NT2/D1 (cell line): ENCODE data around the gene GPRC6A.
"Not testable (repeated sequence)": the region's sequence is repeated elsewhere in the genome, so short reads cannot be mapped to it uniquely, and the experiment has no call there.

ENCODE experiments used
- DNase-seq: peaks from one replicate; pipeline ENCODE4 v3.0.0-alpha.2; 2011; ENCODE audit warnings: low read depth, low spot score
- H3K27me3 ChIP-seq: 2 replicates; pipeline ENCODE4 v1.6.0; 2011; ENCODE audit warnings: mild to moderate bottlenecking; ENCODE audit not compliant: insufficient read length, insufficient read depth
- H3K36me3 ChIP-seq: 2 replicates; pipeline ENCODE4 v1.6.1; 2011; ENCODE audit warnings: mild to moderate bottlenecking, low read length, mixed read lengths; ENCODE audit not compliant: insufficient read depth, insufficient read length
- H3K4me1 ChIP-seq: 2 replicates; pipeline ENCODE4 v1.5.1; 2011; ENCODE audit not compliant: insufficient read depth, insufficient read length
- H3K4me3 ChIP-seq: 2 replicates; pipeline ENCODE4 v1.5.1; 2011; ENCODE audit warnings: low read depth; ENCODE audit not compliant: insufficient read length
- H3K9ac ChIP-seq: 2 replicates; pipeline ENCODE4 v1.6.0; 2011; ENCODE audit warnings: low read depth; ENCODE audit not compliant: insufficient read length
- H3K9me3 ChIP-seq: 2 replicates; pipeline ENCODE4 v1.5.1; 2011; ENCODE audit warnings: mild to moderate bottlenecking, low read length; ENCODE audit not compliant: insufficient read depth
- SUZ12 ChIP-seq: IDR thresholded peaks from 2 replicates; pipeline ENCODE4 v1.6.1; 2011; ENCODE audit not compliant: insufficient read length, insufficient read depth; ENCODE audit errors: extremely low read depth
- YY1 ChIP-seq: IDR thresholded peaks from 2 replicates; pipeline ENCODE4 v1.6.1; 2011; ENCODE audit not compliant: insufficient read length, insufficient read depth
- ZNF274 ChIP-seq: IDR thresholded peaks from 2 replicates; pipeline ENCODE4 v1.6.1; 2011; ENCODE audit warnings: mild to moderate bottlenecking, low read depth, low read length

The GPRC6A gene

DNA sequence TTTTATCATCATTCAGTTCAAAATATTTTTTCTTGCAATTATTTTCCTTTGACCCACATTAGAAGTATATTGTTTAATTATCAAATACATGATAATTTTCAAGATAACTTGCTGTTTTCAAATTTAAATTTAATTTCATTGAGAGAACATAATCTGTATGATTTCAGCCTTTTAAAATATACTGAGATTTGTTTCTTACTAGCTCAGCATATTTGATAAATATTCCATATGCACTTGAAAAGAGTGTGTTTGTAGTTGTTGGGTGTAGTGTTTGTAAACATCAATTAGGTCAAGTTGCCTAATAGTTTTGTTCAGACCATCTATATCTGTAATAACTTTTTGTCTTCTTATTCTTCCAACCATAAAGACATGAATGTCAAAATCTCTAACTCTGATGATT is 29.2 kb upstream of the GPRC6A start:
- H3K27me3 ChIP-seq: no peaks in the 10 kb centered on the region
- no peaks in the 10 kb centered on the region for H3K4me1 ChIP-seq
- TF ChIP-seq ZNF274 (no peak), SUZ12 (no peak), YY1 (no peak)
- DNase-seq: no peak
- no peak overlapping the region for H3K9ac ChIP-seq
- H3K4me3 ChIP-seq: no peak overlapping the region
- H3K9me3 ChIP-seq: peaks cover 20% of the 10 kb centered on the region
- no peaks in the 10 kb centered on the region for H3K36me3 ChIP-seq

DNA sequence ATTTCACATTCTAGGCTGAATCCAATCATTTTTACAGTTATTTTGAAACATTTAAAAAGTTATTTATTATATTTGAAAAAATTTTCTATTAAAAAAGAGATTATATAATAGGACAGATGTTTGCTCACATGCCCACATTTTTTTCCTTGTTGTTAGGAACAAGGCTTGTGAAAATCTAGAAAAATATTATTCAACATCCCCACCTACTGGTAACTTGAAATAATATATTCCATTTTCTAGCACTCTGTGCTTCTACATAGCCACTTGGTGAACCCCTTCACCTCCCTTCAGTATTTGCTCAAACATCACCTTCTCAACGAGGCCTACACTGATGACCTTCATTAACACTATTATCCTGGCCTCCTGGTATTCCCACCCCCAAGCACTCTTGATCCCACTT is 18.3 kb upstream of the GPRC6A start:
- no peak overlapping the region for H3K4me3 ChIP-seq
- no peak overlapping the region for H3K9ac ChIP-seq
- H3K27me3 ChIP-seq: no peaks in the 10 kb centered on the region
- DNase-seq: no peak
- no peaks in the 10 kb centered on the region for H3K9me3 ChIP-seq
- H3K4me1 ChIP-seq: no peaks in the 10 kb centered on the region
- TF ChIP-seq ZNF274 (no peak), SUZ12 (no peak), YY1 (no peak)
- H3K36me3 ChIP-seq: no peaks in the 10 kb centered on the region

DNA sequence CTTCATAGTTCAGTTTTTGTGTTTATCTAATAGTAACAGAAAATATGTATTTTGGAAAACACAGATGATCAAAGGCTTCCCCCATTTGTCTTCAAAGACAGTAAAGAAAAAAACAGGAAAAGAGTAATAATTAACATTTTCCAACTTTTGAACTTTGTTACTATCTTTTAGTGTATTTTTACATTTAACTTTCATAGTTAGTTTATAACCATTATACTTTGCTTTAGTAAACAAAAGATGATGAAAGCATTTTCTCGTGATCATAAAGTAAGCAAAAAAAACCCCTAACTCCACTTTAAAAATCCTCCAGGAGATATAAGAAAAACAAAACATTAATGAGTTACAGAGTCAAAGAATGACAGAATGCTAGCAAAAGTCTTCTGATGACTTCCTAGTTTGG is 13.6 kb upstream of the GPRC6A start:
- Histone ChIP-seq H3K27me3 (no peaks in the 10 kb centered on the region), H3K4me3 (no peak overlapping the region), H3K9ac (no peak overlapping the region), H3K36me3 (no peaks in the 10 kb centered on the region), H3K9me3 (no peaks in the 10 kb centered on the region), H3K4me1 (no peaks in the 10 kb centered on the region)
- DNase-seq: no peak
- TF ChIP-seq YY1 (no peak), ZNF274 (no peak), SUZ12 (no peak)

- no peak overlapping the region for H3K9ac ChIP-seq
- DNase-seq: no peak
- H3K36me3 ChIP-seq: no peaks in the 10 kb centered on the region
- no peaks in the 10 kb centered on the region for H3K27me3 ChIP-seq
- no peaks in the 10 kb centered on the region for H3K4me1 ChIP-seq
- TF ChIP-seq ZNF274 (no peak), YY1 (no peak), SUZ12 (no peak)
- H3K4me3 ChIP-seq: no peak overlapping the region
- H3K9me3 ChIP-seq: no peaks in the 10 kb centered on the region
Measured at GRCh38 chr6:116840091-116840490, 11.2 kb upstream of the GPRC6A start.

GRCh38 chr6:116836606-116837342 is 7.9 kb upstream of the GPRC6A start:
- TF ChIP-seq YY1 (no peak), SUZ12 (no peak), ZNF274 (no peak)
- no peak for DNase-seq
- no peak overlapping the region for H3K4me3 ChIP-seq

GRCh38 chr6:116834526-116834925 is 5.6 kb upstream of the GPRC6A start:
- H3K9ac ChIP-seq, DNase-seq, H3K4me3 ChIP-seq, H3K9me3 ChIP-seq, H3K4me1 ChIP-seq, H3K27me3 ChIP-seq, H3K36me3 ChIP-seq: not testable (repeated sequence)

More at GRCh38 chr6:116836606-116837342, 7.9 kb upstream of the GPRC6A start:
- H3K4me1 ChIP-seq: no peaks in the 10 kb centered on the region
- H3K9me3 ChIP-seq: no peaks in the 10 kb centered on the region
- H3K36me3 ChIP-seq: no peaks in the 10 kb centered on the region
- H3K9ac ChIP-seq: no peak overlapping the region
- H3K27me3 ChIP-seq: no peaks in the 10 kb centered on the region

GRCh38 chr6:116827561-116828240 is 1.2 kb downstream of the GPRC6A start:
- Histone ChIP-seq H3K4me1 (no peaks in the 10 kb centered on the region), H3K36me3 (no peaks in the 10 kb centered on the region), H3K4me3 (no peak overlapping the region), H3K27me3 (no peaks in the 10 kb centered on the region), H3K9ac (no peak overlapping the region), H3K9me3 (no peaks in the 10 kb centered on the region)
- no peak for DNase-seq
- TF ChIP-seq YY1: no peak
- no peak for TF ChIP-seq SUZ12
- TF ChIP-seq ZNF274: no peak

GRCh38 chr6:116816336-116816735 is 12.5 kb downstream of the GPRC6A start:
- H3K9me3 ChIP-seq, H3K27me3 ChIP-seq, DNase-seq, H3K9ac ChIP-seq, H3K4me1 ChIP-seq, H3K36me3 ChIP-seq, H3K4me3 ChIP-seq: not testable (repeated sequence)
